Ishikawa (cell line): ENCODE measurements around the gene DTNBP1.

Experiments used
- CEBPB ChIP-seq: IDR thresholded peaks from 2 replicates; pipeline ENCODE4 v1.6.1; 2012
- CREB1 ChIP-seq: IDR thresholded peaks from 2 replicates; pipeline ENCODE4 v1.6.1; 2012; ENCODE audit warnings: low read depth
- EGR1 ChIP-seq: IDR thresholded peaks from 2 replicates; pipeline ENCODE4 v1.6.1; 2012
- EP300 ChIP-seq: IDR thresholded peaks from 2 replicates; pipeline ENCODE4 v1.6.1; 2012; ENCODE audit warnings: borderline replicate concordance
- NFIC ChIP-seq: IDR thresholded peaks from 2 replicates; pipeline ENCODE4 v1.6.1; 2012
- RAD21 ChIP-seq: IDR thresholded peaks from 2 replicates; pipeline ENCODE4 v1.6.1; 2012; ENCODE audit warnings: low read depth
- REST ChIP-seq: IDR thresholded peaks from 2 replicates; pipeline ENCODE4 v1.6.1; 2012; ENCODE audit warnings: low read depth, mild to moderate bottlenecking
- TAF1 ChIP-seq: IDR thresholded peaks from 2 replicates; pipeline ENCODE4 v1.6.1; 2012; ENCODE audit warnings: low read depth, mild to moderate bottlenecking
- TEAD4 ChIP-seq: IDR thresholded peaks from 2 replicates; pipeline ENCODE4 v1.6.1; 2012
- YY1 ChIP-seq: IDR thresholded peaks from 2 replicates; pipeline ENCODE4 v1.6.1; 2012; ENCODE audit warnings: low read depth
- ZBTB7A ChIP-seq: IDR thresholded peaks from 2 replicates; pipeline ENCODE4 v1.6.1; 2012; ENCODE audit warnings: low read depth
- TF ChIP-seq, protein P1 (sequence below): IDR thresholded peaks from 2 replicates; pipeline ENCODE4 v1.6.1; 2012
- TF ChIP-seq, protein P2 (sequence below): IDR thresholded peaks from 2 replicates; pipeline ENCODE4 v1.6.1; 2012

DNA sequence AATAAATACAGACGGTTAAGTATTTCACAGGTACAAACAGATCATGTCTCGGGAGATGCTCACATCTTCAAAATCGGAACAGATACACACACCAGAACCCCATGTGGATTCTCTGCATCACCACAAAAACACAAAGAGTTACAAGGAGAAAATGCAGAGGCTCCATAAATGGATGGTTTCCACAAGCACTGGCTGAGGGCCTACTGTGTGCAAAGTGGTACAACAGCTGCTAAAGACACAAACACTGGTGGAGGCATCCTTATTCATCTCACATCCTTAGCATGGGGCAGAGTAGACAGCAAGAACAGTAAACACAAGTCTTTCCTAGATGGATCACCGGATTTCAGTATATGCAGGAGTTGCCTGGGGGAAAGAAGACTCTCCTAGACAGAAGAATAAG lies 88.8 kb downstream of the DTNBP1 start:
- TF ChIP-seq CREB1 = no peak
- no peak for TF ChIP-seq TAF1
- no peak for TF ChIP-seq NFIC
- TF ChIP-seq YY1 = no peak
- TF ChIP-seq REST = no peak
- TF ChIP-seq RAD21 = no peak
- TF ChIP-seq EP300 = no peak
- no peak for TF ChIP-seq CEBPB
- TF ChIP-seq, protein P1, sequence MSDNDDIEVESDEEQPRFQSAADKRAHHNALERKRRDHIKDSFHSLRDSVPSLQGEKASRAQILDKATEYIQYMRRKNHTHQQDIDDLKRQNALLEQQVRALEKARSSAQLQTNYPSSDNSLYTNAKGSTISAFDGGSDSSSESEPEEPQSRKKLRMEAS = no peak
- TF ChIP-seq, protein P2, sequence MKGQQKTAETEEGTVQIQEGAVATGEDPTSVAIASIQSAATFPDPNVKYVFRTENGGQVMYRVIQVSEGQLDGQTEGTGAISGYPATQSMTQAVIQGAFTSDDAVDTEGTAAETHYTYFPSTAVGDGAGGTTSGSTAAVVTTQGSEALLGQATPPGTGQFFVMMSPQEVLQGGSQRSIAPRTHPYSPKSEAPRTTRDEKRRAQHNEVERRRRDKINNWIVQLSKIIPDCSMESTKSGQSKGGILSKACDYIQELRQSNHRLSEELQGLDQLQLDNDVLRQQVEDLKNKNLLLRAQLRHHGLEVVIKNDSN = no peak
- TF ChIP-seq EGR1 = no peak
- TF ChIP-seq TEAD4 = no peak
- TF ChIP-seq ZBTB7A = no peak
